Keratinocyte (primary cell): ENCODE results near the gene TUBB4B. TPM values are rescaled to one million over a fixed set of nuclear protein-coding genes. Genes with fewer than 3 reads are reported as not detected.
A peak's percentile ranks its signal among the peaks of the same experiment; 100 is the strongest.

ENCODE experiments used
- DNase-seq: peaks from one replicate; pipeline ENCODE4 v3.0.0-alpha.2; 2011; ENCODE audit warnings: low read depth, missing footprints, low spot score
- FAIRE-seq: peaks from 2 replicates; lab custom pipeline; 2011; peaks lifted over from hg19 to GRCh38; lab: Jason Lieb, UNC
- H2AFZ ChIP-seq: 2 replicates; pipeline ENCODE4 v1.6.0; 2012; ENCODE audit warnings: low read length, control low read depth, inconsistent platforms; ENCODE audit not compliant: control insufficient read depth
- H3K27ac ChIP-seq: 2 replicates; pipeline ENCODE4 v1.5.1; 2011; ENCODE audit warnings: low read length; ENCODE audit not compliant: control insufficient read depth, insufficient read depth
- H3K27me3 ChIP-seq: 3 replicates; pipeline ENCODE4 v1.6.0; 2011; ENCODE audit warnings: low read length; ENCODE audit not compliant: control insufficient read depth, insufficient read depth; ENCODE audit errors: extremely low read depth
- H3K36me3 ChIP-seq, 2 experiments: 2 replicates in 1 of 2; 3 replicates in 1 of 2; pipeline ENCODE4 v1.5.1; 2011; ENCODE audit warnings: low read length in 2 of 2, mild to moderate bottlenecking in 1 of 2; ENCODE audit not compliant: control insufficient read depth in 2 of 2, insufficient read depth in 2 of 2; ENCODE audit errors: extremely low read depth in 1 of 2
- H3K4me1 ChIP-seq: 3 replicates; pipeline ENCODE4 v1.5.1; 2011; ENCODE audit warnings: low read length; ENCODE audit not compliant: control insufficient read depth, insufficient read depth; ENCODE audit errors: extremely low read depth
- H3K4me2 ChIP-seq: 3 replicates; pipeline ENCODE4 v1.6.0; 2011; ENCODE audit warnings: low read depth, low read length; ENCODE audit not compliant: control insufficient read depth, insufficient read depth; ENCODE audit errors: extremely low read depth
- H3K4me3 ChIP-seq, 3 experiments: fragments of 200-600 bp in 1 of 3; sonication (generic) in 1 of 3; 2 replicates in 2 of 3; 3 replicates in 1 of 3; pipeline ENCODE4 v1.5.1; 2011 to 2016; ENCODE audit warnings: low read length in 3 of 3, mild to moderate bottlenecking in 3 of 3, control low read depth in 2 of 3, inconsistent platforms in 1 of 3, low read depth in 1 of 3, mixed read lengths in 1 of 3, mixed run types in 1 of 3, moderate library complexity in 1 of 3; ENCODE audit not compliant: control insufficient read depth in 2 of 3, insufficient read depth in 2 of 3; ENCODE audit errors: extremely low read depth in 1 of 3
- H3K79me2 ChIP-seq: 2 replicates; pipeline ENCODE4 v1.6.0; 2012; ENCODE audit warnings: low read length; ENCODE audit not compliant: control insufficient read depth, insufficient read depth
- H3K9ac ChIP-seq: 3 replicates; pipeline ENCODE4 v1.6.0; 2011; ENCODE audit warnings: low read length; ENCODE audit not compliant: control insufficient read depth, insufficient read depth; ENCODE audit errors: extremely low read depth
- H3K9me1 ChIP-seq: 3 replicates; pipeline ENCODE4 v1.6.0; 2011; ENCODE audit warnings: low read length; ENCODE audit not compliant: control insufficient read depth, insufficient read depth; ENCODE audit errors: extremely low read depth
- H3K9me3 ChIP-seq: 2 replicates; pipeline ENCODE4 v1.5.1; 2012; ENCODE audit warnings: low read depth, low read length; ENCODE audit not compliant: control insufficient read depth
- H4K20me1 ChIP-seq: 3 replicates; pipeline ENCODE4 v1.6.0; 2011; ENCODE audit warnings: low read length; ENCODE audit not compliant: control insufficient read depth, insufficient read depth; ENCODE audit errors: extremely low read depth
- EZH2 ChIP-seq: IDR thresholded peaks from one replicate; pipeline ENCODE4 v1.6.1; 2012; ENCODE audit warnings: inconsistent platforms, mild to moderate bottlenecking, low read length, moderate library complexity
- dilution Hi-C: fragments of 300-500 bp; cut with MboI; formaldehyde crosslinking; loops from one replicate; pipeline ENCODE4 v1.7.0; 2020; ENCODE audit warnings: low sequenced_read_pairs; ENCODE audit not compliant: extremely low pct_ligation_motif_present
- polyA plus RNA-seq, 5 experiments: library from polyadenylated mRNA; depleted of rRNA in 3 of 5; stranded (reverse) in 3 of 5; stranded (forward) in 1 of 5; unstranded in 1 of 5; fragments of >200 nt; gene quantifications; 1 replicate in 1 of 5; 2 replicates in 3 of 5; 3 replicates in 1 of 5; pipeline versions ENCODE4 v1.2.1 to v1.2.3, GENCODE V29; 2011 to 2012; ENCODE audit warnings: missing spikeins in 2 of 5, low read depth in 1 of 5, low replicate concordance in 1 of 5
- TF ChIP-seq, protein P1 (sequence below), 3 experiments: IDR thresholded peaks in 1 of 3; conservative IDR thresholded peaks in 1 of 3; optimal IDR thresholded peaks in 1 of 3; 2 replicates in 2 of 3; 3 replicates in 1 of 3; pipeline versions ENCODE3 to v1.5.1; 2011; ENCODE audit warnings: low read length in 3 of 3, mild to moderate bottlenecking in 3 of 3, moderate library complexity in 2 of 3, control low read depth in 1 of 3, inconsistent platforms in 1 of 3; ENCODE audit not compliant: insufficient read depth in 2 of 3; ENCODE audit errors: extremely low read depth in 1 of 3

The TUBB4B gene
- polyA plus RNA-seq, 1 donor (not counting 4 experiments of a cell fraction or from before 2014, with no cell fraction given), result 440 TPM

DNA sequence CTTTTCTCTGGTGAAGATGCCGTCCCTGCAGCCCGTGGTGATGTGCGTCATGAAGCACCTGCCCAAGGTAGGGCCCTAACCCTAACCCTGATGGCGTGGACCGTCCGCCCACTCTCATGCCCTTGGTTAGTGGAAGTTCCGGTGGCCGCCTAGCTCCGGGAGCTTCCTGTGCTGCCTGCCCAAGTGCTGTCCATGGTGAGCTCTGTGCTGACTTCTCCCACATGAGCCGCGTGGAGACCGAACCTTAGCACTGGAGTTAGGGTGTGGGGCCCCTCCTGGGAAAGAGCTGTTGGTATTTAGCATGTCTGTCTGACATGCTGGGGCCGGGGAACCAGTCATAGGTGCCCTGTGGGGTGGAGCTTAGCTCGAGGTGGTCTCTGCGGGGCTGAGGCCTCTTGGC lies 15.3 kb downstream of the TUBB4B start:
- H3K4me3 ChIP-seq, result peak overlapping the region; percentile 70 to 97 (median 84)
- H3K4me1 ChIP-seq, result peaks cover 15% of the 10 kb centered on the region
- FAIRE-seq, result no peak
- H3K27me3 ChIP-seq, result no peaks in the 10 kb centered on the region
- no peak for DNase-seq
- dilution Hi-C loops, result no loop called here
- peak overlapping the region; percentile 91 for H3K4me2 ChIP-seq
- H3K36me3 ChIP-seq, result peaks cover 8 to 22% of the 10 kb centered on the region in 2 experiments
- peaks cover 26% of the 10 kb centered on the region for H3K79me2 ChIP-seq
- no peaks in the 10 kb centered on the region for H3K9me1 ChIP-seq
- H3K9me3 ChIP-seq, result no peaks in the 10 kb centered on the region
- H2AFZ ChIP-seq, result no peak overlapping the region
- TF ChIP-seq, protein P1, sequence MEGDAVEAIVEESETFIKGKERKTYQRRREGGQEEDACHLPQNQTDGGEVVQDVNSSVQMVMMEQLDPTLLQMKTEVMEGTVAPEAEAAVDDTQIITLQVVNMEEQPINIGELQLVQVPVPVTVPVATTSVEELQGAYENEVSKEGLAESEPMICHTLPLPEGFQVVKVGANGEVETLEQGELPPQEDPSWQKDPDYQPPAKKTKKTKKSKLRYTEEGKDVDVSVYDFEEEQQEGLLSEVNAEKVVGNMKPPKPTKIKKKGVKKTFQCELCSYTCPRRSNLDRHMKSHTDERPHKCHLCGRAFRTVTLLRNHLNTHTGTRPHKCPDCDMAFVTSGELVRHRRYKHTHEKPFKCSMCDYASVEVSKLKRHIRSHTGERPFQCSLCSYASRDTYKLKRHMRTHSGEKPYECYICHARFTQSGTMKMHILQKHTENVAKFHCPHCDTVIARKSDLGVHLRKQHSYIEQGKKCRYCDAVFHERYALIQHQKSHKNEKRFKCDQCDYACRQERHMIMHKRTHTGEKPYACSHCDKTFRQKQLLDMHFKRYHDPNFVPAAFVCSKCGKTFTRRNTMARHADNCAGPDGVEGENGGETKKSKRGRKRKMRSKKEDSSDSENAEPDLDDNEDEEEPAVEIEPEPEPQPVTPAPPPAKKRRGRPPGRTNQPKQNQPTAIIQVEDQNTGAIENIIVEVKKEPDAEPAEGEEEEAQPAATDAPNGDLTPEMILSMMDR (optimal IDR thresholded peaks at IDR 0.05 in 1 of 3, IDR thresholded peaks at IDR 0.05 in 1 of 3, conservative IDR thresholded peaks at IDR 0.05 in 1 of 3; ENCODE audit: extremely low read depth in 1 of 3, insufficient read depth in 2 of 3, low read length in 3 of 3), result no peak
- no peak for TF ChIP-seq EZH2
- peak overlapping the region; percentile 83 for H3K9ac ChIP-seq
- no peaks in the 10 kb centered on the region for H4K20me1 ChIP-seq
- no peak overlapping the region for H3K27ac ChIP-seq

DNA sequence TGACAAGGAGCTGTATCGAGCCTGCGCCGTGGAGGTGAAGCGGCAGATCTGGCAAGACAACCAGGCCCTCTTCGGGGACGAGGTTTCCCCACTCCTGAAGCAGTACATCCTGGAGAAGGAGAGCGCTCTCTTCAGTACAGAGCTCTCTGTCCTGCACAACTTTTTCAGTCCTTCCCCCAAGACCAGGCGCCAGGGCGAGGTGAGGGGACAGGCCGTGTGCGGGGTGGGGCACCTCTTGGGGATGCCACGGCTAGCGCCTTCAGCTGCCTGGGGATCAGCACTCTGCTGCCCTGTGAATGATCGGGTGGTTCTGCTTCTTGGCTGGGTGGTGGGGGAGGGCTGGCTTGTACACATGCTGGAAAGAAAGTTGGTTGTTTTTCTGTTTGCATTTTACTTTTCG lies 15.8 kb downstream of the TUBB4B start:
- no peaks in the 10 kb centered on the region for H3K9me3 ChIP-seq
- H3K36me3 ChIP-seq, result peaks cover 8 to 22% of the 10 kb centered on the region in 2 experiments
- dilution Hi-C loops, result no loop called here
- H3K27ac ChIP-seq, result no peak overlapping the region
- DNase-seq (no peak), FAIRE-seq (no peak)
- H3K4me3 ChIP-seq, result no peak overlapping the region
- H3K27me3 ChIP-seq, result no peaks in the 10 kb centered on the region
- H3K4me2 ChIP-seq, result peak overlapping the region; percentile 91
- no peak overlapping the region for H2AFZ ChIP-seq
- peaks cover 15% of the 10 kb centered on the region for H3K4me1 ChIP-seq
- no peak overlapping the region for H3K9ac ChIP-seq
- no peaks in the 10 kb centered on the region for H3K9me1 ChIP-seq
- TF ChIP-seq, protein P1 (optimal IDR thresholded peaks at IDR 0.05 in 1 of 3, IDR thresholded peaks at IDR 0.05 in 1 of 3, conservative IDR thresholded peaks at IDR 0.05 in 1 of 3; ENCODE audit: extremely low read depth in 1 of 3, insufficient read depth in 2 of 3, low read length in 3 of 3), result no peak
- TF ChIP-seq EZH2, result no peak
- H3K79me2 ChIP-seq, result peaks cover 26% of the 10 kb centered on the region
- H4K20me1 ChIP-seq, result no peaks in the 10 kb centered on the region
